Fibroblast of pulmonary artery (primary cell): Measurements from ENCODE around the gene CTIF.

Experiments used
- DNase-seq: peaks from one replicate; pipeline ENCODE4 v3.0.0-alpha.2; 2010; ENCODE audit warnings: low read depth
- H3K4me3 ChIP-seq: replicated peaks from 2 replicates; pipeline ENCODE4 v1.5.1; 2011; ENCODE audit warnings: low read depth, mild to moderate bottlenecking, control low read depth, low read length, moderate library complexity
- CTCF ChIP-seq: IDR thresholded peaks from 2 replicates; pipeline ENCODE4 v1.5.1; 2011; ENCODE audit warnings: mild to moderate bottlenecking, control low read depth, low read length, inconsistent platforms; ENCODE audit errors: missing control alignments

Gene CTIF

GRCh38 chr18:48541026-48541746 lies 2.4 kb downstream of the CTIF start:
- peak; percentile 76 for DNase-seq
- H3K4me3 ChIP-seq, result peak overlapping the region; percentile 94
- no peak for TF ChIP-seq CTCF

- H3K4me3 ChIP-seq, result peak overlapping the region; percentile 94
- no peak for DNase-seq
- no peak for TF ChIP-seq CTCF
Measured at GRCh38 chr18:48541747-48542400, 3.0 kb downstream of the CTIF start.

GRCh38 chr18:48542513-48543181 lies 3.8 kb downstream of the CTIF start:
- no peak for DNase-seq
- TF ChIP-seq CTCF, result no peak
- H3K4me3 ChIP-seq, result no peak overlapping the region

- no peak for TF ChIP-seq CTCF
- DNase-seq, result no peak
- H3K4me3 ChIP-seq, result no peak overlapping the region
Measured at GRCh38 chr18:48543228-48543627, 4.4 kb downstream of the CTIF start.

GRCh38 chr18:48544116-48544515 lies 5.3 kb downstream of the CTIF start:
- TF ChIP-seq CTCF, result no peak
- DNase-seq, result no peak
- no peak overlapping the region for H3K4me3 ChIP-seq

- no peak for TF ChIP-seq CTCF
- no peak overlapping the region for H3K4me3 ChIP-seq
- DNase-seq, result no peak
Measured at GRCh38 chr18:48544661-48545415, 6.0 kb downstream of the CTIF start.
